Mucosa of descending colon (tissue), 3 donors: ENCODE results near the gene USP5. TPM values are rescaled to one million over a fixed set of nuclear protein-coding genes. Genes with fewer than 3 reads are reported as not detected.

Source experiments
- ATAC-seq: fragments of 200-7000 bp; cut with Tn5 transposase; one replicate; pipeline ENCODE4 v1.9.1; 2020; ENCODE audit warnings: mild to moderate bottlenecking, moderate library complexity
- DNase-seq, 3 donors: peaks; one replicate each; pipeline ENCODE4 v3.0.0-alpha.2; 2020
- H3K36me3 ChIP-seq: fragments of 200-600 bp; one replicate; pipeline ENCODE4 v1.8.0; 2021; ENCODE audit warnings: low read depth, mild to moderate bottlenecking
- H3K4me1 ChIP-seq: fragments of 200-600 bp; one replicate; pipeline ENCODE4 v1.8.0; 2021; ENCODE audit warnings: low read depth, mild to moderate bottlenecking
- H3K4me3 ChIP-seq: fragments of 200-600 bp; one replicate; pipeline ENCODE4 v1.8.0; 2021; ENCODE audit warnings: mild to moderate bottlenecking
- H3K9me3 ChIP-seq: fragments of 200-600 bp; one replicate; pipeline ENCODE4 v1.8.0; 2021; ENCODE audit warnings: mild to moderate bottlenecking
- intact Hi-C, 2 donors: fragments of 100-400 bp; cut with DNase I in 1 of 2; cut with micrococcal nuclease in 1 of 2; formaldehyde crosslinking; loops; one replicate each; pipeline versions ENCODE4 v1.11.0 to v1.11.1; 2022; cut with DNase I, micrococcal nuclease
- total RNA-seq, 3 donors: library from RNA; stranded (reverse); fragmentation: NEBNext Ultra II Directional in 2 of 3; extraction: Animal tissue kit (Norgen Biotek cat#: 25700) in 2 of 3; gene quantifications; one replicate each; pipeline versions ENCODE4 v1.2.1 to v1.2.4, GENCODE V29; 2021 to 2023
- TF ChIP-seq, protein P1 (sequence below): fragments of 200-600 bp; IDR thresholded peaks from one replicate; pipeline ENCODE4 v1.8.0; 2022; ENCODE audit warnings: antibody characterized with exemption, mild to moderate bottlenecking
- donor health status: DM: no; HTN: no; CAD: no; lungs with moderate emphysema.
- donor health status: DM: no; HTN: no; CAD: no.
- donor health status: DM: no; HTN: yes; CAD: no.

The USP5 gene
- total RNA-seq, 3 donors from 2014 or later = 65.9 to 80.7 (median 79.7) TPM

DNA sequence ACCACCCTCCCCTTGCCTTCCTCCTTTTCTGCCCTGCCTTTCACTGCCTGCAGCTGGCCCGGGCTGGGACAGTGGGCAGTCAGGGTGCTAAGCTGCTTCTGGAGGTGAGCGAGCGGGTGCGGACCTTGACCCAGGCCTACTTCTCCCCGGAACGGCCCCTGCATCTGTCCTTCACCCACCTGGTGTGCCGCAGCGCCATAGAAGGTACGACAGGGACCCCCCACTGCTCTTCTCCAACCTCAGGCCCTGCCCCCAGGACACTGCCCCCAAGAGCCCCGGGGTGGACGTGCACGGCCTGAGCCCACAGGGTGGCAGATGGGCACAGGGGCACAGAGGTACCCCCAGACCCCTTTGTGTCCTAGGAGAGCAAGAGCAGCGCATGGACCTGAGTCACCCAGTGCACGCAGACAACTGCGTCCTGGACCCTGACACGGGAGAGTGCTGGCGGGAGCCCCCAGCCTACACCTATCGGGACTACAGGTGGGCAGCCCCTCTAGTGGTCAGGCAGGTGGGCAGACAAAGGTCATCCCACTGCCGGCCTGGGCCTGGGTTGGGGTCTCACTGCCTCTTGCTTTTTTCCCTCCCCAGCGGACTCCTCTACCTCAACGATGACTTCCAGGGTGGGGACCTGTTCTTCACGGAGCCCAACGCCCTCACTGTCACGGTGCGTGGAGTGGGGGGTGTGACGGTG lies 14.4 kb upstream of the USP5 start:
- intact Hi-C loops = no loop called here

DNA sequence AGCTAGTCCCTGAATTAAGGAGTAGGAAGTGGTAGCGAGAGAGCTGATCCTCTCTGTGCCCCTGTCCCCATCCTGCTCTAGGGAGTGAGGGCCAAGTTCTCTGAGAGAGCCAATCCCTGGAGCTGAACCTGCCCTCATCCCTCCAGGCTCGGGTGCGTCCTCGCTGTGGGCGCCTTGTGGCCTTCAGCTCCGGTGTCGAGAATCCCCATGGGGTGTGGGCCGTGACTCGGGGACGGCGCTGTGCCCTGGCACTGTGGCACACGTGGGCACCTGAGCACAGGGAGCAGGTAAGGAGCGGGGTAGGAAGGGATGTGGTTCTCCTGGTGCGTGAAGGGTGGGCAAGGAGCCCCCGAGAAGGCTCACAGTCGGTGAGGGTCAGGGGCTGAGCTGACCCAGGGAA lies 13.1 kb upstream of the USP5 start:
- H3K4me3 ChIP-seq = no peak overlapping the region
- no peaks in the 10 kb centered on the region for H3K36me3 ChIP-seq
- H3K4me1 ChIP-seq = no peaks in the 10 kb centered on the region
- TF ChIP-seq, protein P1, sequence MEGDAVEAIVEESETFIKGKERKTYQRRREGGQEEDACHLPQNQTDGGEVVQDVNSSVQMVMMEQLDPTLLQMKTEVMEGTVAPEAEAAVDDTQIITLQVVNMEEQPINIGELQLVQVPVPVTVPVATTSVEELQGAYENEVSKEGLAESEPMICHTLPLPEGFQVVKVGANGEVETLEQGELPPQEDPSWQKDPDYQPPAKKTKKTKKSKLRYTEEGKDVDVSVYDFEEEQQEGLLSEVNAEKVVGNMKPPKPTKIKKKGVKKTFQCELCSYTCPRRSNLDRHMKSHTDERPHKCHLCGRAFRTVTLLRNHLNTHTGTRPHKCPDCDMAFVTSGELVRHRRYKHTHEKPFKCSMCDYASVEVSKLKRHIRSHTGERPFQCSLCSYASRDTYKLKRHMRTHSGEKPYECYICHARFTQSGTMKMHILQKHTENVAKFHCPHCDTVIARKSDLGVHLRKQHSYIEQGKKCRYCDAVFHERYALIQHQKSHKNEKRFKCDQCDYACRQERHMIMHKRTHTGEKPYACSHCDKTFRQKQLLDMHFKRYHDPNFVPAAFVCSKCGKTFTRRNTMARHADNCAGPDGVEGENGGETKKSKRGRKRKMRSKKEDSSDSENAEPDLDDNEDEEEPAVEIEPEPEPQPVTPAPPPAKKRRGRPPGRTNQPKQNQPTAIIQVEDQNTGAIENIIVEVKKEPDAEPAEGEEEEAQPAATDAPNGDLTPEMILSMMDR = no peak
- no peak for ATAC-seq
- DNase-seq = no peak
- intact Hi-C loops = no loop called here
- no peaks in the 10 kb centered on the region for H3K9me3 ChIP-seq

More for the DNA sequence above, 14.4 kb upstream of the USP5 start:
- H3K9me3 ChIP-seq = no peaks in the 10 kb centered on the region
- TF ChIP-seq, protein P1 = no peak
- no peaks in the 10 kb centered on the region for H3K4me1 ChIP-seq
- no peak for DNase-seq
- no peak for ATAC-seq
- H3K36me3 ChIP-seq = no peaks in the 10 kb centered on the region
- no peak overlapping the region for H3K4me3 ChIP-seq

DNA sequence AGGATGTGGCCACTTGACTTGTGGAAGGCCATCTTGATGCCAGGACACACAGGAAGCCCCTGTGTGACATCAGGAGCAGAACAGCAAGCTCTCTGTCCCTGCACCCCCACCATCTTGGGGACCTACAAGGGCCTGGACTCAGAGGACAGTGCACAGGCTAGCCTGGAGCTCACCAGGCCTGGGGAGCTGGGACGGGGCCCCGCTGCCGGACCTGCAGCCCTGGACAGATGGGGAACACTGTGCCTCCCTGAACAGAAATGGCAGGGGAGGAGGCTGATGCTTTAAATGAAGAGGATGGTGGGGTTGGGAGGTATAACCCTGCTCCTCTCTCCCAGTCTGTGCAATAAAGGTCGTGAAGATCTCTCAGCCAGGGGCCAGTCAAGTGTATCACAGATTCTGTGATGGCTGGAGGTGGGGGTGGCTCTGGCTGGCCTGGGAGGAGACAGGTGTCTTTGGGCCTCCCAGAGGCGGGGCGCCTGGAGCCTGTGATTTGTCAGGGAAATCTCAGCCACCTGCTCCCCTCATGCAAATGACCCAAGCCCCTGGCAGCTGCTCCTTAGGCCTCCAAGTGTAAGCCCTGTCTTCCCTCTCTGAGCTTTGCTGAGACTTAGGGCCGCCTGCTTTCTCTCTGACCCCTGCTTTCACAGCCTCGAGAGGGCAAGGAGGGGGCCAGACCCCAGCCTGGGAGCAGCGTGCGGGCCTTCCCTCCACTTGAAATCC lies 12.3 kb upstream of the USP5 start:
- Histone ChIP-seq H3K36me3 (no peaks in the 10 kb centered on the region), H3K9me3 (no peaks in the 10 kb centered on the region), H3K4me1 (no peaks in the 10 kb centered on the region), H3K4me3 (no peak overlapping the region)
- DNase-seq = peak; percentile 34 to 75 (median 52)
- intact Hi-C loops = no loop called here
- peak; percentile 56 for ATAC-seq
- TF ChIP-seq, protein P1 = no peak

GRCh38 chr12:6840330-6840729 lies 11.6 kb upstream of the USP5 start:
- H3K4me3 ChIP-seq = no peak overlapping the region
- ATAC-seq = no peak
- H3K4me1 ChIP-seq = no peaks in the 10 kb centered on the region
- TF ChIP-seq, protein P1 = no peak
- intact Hi-C loops = no loop called here
- no peak for DNase-seq
- H3K9me3 ChIP-seq = no peaks in the 10 kb centered on the region
- H3K36me3 ChIP-seq = no peaks in the 10 kb centered on the region

DNA sequence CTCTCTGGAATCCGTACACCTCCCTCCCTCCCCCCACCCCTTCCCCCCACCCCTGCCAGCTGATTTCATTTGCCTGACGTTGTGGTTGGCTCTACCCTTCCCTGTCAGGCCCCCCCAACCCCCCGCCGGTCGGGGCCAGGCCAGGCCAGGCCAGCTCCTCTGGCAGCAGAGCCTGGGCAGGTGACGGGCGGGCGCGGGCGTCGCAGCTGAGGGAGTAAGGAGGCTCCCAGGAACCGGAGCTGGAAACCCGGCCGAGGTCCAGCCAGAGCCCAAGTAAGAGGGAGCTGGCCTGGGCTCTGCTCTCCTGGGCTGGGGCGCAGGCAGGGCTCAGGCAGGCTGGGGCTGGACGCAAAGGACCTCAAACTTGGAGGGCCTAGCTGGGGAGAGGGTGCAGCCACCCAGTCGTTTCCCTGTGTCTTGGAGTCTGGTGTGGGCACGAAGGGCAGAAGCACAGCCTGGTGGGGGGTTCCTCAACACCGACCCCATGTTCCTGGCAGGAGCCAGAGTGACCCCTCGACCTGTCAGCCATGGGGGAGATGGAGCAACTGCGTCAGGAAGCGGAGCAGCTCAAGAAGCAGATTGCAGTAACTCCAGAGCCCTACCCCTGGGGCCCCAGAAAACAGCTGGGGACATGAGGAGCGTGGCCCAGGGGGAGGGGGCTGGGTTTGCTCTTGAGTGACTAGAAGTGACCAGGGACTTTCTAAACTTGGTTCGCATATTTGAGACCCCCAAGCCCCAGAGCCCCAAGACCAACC lies 11.0 kb upstream of the USP5 start, which contains the start of gene GNB3:
Gene GNB3, plus strand, starts transcription at position 165 of the 755 bp plus-strand sequence. Its CDS starts 363 bp downstream, at position 528.
- Histone ChIP-seq H3K4me3 (no peak within 1 kb of the TSS), H3K4me1 (no peaks in the 10 kb centered on the region), H3K36me3 (no peaks in the 10 kb centered on the region), H3K9me3 (no peaks in the 10 kb centered on the region)
- intact Hi-C loops = no loop called here
- DNase-seq = peak in 1 of 3 donors; percentile 40
- TF ChIP-seq, protein P1 = no peak
- ATAC-seq = no peak
